HG03025 (cell line): Measurements from ENCODE around the gene ERO1A.

Experiments used
- ATAC-seq: cut with Tn5 transposase; IDR thresholded peaks from one replicate; pipeline ENCODE4 v1.9.1; 2021; ENCODE audit warnings: mild to moderate bottlenecking, moderate library complexity; ENCODE audit not compliant: unreplicated experiment, low FRiP score

The ERO1A gene

GRCh38 chr14:52610187-52610586 lies 85.2 kb downstream of the ERO1A start:
- ATAC-seq, result no peak

- ATAC-seq, result no peak
Measured at GRCh38 chr14:52609445-52610044, 85.8 kb downstream of the ERO1A start.

- no peak for ATAC-seq
Measured at GRCh38 chr14:52607061-52607460, 88.3 kb downstream of the ERO1A start.

GRCh38 chr14:52602131-52602530 lies 93.2 kb downstream of the ERO1A start:
- no peak for ATAC-seq

GRCh38 chr14:52599974-52600373 lies 95.4 kb downstream of the ERO1A start:
- no peak for ATAC-seq

GRCh38 chr14:52598568-52598967 lies 96.8 kb downstream of the ERO1A start:
- no peak for ATAC-seq

- ATAC-seq, result no peak
Measured at GRCh38 chr14:52596861-52597260, 98.5 kb downstream of the ERO1A start.

- no peak for ATAC-seq
Measured at GRCh38 chr14:52596320-52596719, 99.0 kb downstream of the ERO1A start.

- no peak for ATAC-seq
Measured at GRCh38 chr14:52590318-52590717, 105.0 kb downstream of the ERO1A start.
